HG02938 (cell line): Measurements from ENCODE around the gene SPDYE3.
A peak's percentile ranks its signal among the peaks of the same experiment; 100 is the strongest.
"Not testable (repeated sequence)": the region's sequence is repeated elsewhere in the genome, so short reads cannot be mapped to it uniquely, and the experiment has no call there.

ENCODE experiments used
- ATAC-seq: cut with Tn5 transposase; IDR thresholded peaks from one replicate; pipeline ENCODE4 v1.9.1; 2021; ENCODE audit warnings: mild to moderate bottlenecking, moderate library complexity; ENCODE audit not compliant: unreplicated experiment

The SPDYE3 gene

DNA sequence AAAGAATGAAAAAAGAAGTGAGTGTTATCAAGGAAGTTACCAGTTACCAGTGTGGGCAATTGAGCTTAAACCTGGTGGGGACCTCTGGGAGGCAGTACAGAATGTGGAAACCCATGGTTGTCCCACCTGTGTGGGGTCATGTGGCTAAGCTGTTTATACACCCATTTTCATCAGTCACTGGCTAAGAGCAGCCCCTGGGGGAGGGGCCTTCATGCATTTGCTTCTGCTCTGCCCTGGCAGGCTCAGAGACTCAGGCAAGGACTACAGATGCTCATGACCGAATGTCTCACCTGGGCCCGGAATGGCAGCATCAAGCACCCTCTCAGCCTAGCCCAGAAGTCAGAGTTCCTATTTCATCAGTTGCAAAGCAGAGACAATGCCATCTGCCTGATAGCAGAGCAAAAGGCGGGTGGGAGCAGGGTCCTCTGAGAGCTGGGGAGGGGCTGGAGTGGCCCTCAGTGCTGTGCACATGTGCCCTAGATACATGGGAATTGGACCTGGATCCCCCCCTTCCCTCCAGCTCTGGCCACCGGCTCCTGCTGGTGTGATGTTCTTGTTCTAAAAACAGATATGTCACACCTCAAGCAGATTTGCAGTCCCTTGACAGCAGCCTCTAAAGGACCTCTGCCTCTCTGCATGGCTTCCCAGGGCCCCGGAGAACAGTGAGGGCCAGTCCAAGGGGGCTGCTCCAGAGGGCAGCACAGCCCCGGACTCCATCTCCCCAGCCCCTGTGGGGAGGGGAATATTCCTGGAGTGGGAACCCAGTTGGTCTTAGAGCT is 20.1 kb upstream of the SPDYE3 start:
- ATAC-seq = not testable (repeated sequence)

DNA sequence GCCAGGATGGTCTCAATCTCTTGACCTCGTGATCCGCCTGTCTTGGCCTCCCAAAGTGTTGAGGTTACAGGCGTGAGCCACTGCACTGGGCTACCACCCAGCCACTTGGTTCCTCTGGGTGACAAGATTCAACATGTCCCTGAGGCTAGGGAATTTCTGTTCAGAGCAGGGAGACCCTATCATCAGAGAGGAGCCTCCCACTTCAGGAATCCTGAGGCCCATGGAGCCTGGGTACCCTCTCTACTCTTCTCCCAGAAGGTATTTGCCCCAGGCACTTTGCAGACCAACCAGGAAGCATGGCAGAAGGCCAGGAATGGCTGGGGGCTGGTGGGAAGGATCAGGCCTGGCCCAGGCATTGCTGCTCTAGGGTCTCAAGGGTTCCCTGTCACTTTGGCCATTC is 19.2 kb upstream of the SPDYE3 start:
- not testable (repeated sequence) for ATAC-seq

DNA sequence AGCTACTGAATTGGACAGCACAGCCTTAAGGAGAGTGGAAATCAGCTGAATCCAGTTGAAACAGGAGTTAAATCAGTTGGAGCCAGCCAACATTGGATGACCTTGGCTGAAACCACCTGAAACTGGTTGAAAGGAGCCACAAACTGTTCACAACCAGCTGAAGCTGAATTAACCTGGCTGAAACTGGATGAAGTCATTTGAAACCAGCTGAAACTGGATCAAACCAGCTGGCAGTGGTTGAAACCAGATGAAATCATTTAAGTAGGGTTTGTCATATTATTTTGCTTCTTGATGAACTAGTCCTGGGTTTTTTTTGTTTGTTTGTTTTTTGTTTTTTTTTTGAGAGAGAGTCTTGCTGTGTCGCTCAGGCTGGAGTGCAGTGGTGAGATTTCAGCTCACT is 15.3 kb upstream of the SPDYE3 start:
- not testable (repeated sequence) for ATAC-seq

DNA sequence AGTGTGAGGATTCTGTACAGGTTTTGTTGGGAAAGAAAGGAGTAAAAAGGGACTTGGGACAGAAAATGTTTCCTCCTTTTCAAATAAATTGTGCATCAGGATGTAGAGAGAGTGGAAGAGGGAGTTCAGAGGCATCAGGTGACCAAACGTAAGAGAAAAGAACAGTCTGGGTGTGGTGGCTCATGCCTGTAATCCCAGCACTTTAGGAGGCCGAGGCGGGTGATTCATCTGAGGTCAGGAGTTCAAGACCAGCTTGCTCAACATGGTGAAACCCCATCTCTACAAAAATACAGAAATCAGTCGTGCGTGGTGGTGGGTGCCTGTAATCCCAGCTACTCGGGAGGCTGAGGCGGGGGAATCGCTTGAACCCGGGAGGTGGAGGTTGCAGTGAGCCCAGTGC is 12.2 kb upstream of the SPDYE3 start:
- ATAC-seq = not testable (repeated sequence)

DNA sequence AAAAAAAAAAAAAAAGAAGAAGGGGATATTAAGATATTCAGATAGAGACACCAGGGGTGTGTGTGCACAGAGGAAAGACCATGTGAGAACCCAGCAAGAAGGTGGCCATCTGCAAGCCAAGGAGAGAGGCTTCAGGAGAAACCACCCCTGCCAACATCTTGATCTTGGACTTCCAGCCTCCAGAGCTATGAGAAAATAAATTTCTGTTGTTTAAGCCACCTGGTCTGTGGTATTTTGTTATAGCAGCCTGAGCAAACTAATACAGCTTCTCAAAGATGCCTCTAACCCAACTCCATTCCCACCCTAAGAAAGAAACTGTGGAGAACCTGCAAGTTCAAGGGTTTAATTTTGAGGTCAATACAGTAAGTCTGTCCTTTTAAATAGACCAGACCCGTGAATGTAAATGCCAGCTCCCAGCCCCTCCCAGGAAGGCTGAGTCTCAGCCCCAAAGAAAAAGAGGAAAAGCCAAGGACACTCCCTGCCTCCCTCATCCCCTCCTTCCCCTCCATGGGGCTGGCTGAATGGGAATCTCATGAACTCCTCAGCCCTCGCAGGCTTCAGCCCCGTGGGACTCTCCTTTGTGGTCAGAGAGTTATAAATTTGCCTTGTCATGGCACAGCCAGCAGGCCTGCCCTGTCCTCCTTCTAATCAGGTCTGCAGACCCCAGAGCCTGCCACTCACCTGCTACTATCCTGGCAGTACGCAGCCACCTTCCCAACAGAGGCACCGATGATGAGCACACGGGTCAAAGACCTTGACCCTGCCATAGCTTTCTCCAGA is 9.5 kb upstream of the SPDYE3 start:
- ATAC-seq = not testable (repeated sequence)

DNA sequence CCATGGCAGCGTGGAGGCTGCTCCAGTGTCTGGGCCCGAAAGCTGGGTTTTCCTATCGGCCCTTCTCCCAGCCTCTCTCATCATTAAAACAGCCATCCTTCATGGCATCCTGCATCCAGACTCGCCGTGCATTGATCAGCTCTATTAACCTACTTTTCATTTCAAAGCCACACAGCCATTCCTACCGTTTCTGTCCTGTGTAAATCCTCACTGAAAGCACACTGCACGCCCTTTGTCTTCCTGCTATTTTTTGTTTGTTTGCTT is 8.9 kb upstream of the SPDYE3 start:
- not testable (repeated sequence) for ATAC-seq

DNA sequence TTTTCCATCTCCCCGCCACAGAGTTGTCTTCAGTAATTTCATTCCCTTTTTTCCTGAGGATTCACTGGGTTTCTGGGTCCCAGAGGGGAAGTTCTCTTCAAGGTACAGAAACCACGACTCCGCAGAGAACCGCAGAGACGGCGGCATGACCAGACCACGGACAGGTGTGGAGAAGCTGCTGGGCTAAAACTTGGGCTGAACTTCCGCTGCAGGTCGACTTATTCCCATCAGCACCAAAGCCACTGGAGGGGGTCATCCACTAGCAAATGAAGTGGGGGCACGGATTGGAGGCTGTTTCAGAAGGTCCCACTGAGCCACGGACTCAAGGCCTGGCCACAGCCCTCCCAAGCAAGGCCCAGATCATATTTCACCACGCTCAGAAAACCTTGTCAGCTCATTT is 3.0 kb upstream of the SPDYE3 start:
- not testable (repeated sequence) for ATAC-seq

DNA sequence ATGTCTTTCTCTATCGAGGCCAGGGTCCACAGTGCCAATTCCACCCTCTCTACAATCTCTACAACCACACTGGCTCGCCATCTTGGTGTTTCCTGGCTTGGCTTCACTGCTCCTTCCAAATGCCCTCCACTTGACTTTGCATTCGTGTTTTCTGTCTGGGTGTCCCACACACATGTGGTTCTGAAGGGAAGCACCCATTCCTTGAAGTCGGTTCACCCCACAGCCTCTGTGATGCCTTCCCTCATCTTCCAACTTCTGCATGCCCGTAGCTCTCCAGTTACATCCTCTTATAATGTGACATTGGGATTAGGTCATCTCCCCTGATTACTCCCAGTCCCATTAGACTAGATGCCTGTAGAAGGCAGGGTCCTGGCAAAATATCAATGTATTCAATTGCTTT is 10.8 kb downstream of the SPDYE3 start:
- ATAC-seq = not testable (repeated sequence)

DNA sequence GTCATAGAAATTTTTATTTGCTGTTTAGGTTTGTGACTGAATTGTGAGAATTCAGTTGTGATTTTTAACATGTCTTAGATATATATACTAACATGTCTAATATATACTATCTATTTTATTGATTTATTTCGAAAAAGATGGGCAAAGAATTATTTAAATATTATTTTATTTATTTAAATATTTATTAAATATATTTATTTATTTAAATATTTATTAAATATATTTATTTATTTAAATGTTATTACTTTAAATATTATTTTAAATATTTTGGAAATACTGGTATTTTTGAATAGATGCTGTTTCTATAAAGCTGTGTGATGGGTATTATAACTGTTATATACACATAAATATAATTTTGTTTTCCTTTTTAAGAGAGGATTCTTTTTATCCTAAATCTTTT is 14.1 kb downstream of the SPDYE3 start:
- ATAC-seq = not testable (repeated sequence)

DNA sequence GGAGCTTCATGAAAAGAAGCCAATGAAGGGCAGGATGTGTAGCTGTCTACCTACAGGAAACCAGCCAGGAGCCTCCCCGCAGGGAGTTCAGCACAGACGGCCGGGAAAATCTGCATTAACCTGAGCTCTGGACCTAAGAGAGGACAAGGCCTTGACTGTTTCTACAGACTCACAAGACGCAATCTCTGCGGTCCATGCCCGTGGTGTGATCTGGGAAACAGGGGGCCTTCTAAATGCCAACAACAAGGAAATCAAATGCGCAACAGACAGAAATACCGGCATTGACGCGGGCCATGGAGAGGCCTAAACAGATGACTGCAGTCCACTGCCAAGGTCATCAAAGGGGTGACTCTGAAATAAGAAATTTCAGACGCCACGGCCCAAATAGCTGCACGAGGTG is 16.7 kb downstream of the SPDYE3 start:
- ATAC-seq = not testable (repeated sequence)

DNA sequence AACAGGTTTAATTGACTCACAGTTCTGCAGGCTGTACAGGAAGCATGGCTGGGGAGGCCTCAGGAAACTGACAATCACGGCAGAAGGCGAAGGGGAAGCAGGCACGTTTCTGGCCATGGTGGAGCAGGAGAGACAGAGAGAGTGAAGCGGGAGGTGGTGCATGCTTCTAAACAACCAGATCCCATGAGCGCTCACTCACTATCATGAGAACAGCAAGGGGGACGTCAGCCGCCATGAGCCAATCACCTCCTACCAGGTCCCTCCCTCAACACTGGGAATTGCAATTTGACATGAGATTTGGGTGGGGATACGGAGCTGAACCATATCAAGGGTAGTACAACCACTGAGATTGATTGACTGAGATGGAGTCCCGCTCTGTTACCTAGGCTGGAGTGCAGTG is 18.2 kb downstream of the SPDYE3 start:
- ATAC-seq = not testable (repeated sequence)

DNA sequence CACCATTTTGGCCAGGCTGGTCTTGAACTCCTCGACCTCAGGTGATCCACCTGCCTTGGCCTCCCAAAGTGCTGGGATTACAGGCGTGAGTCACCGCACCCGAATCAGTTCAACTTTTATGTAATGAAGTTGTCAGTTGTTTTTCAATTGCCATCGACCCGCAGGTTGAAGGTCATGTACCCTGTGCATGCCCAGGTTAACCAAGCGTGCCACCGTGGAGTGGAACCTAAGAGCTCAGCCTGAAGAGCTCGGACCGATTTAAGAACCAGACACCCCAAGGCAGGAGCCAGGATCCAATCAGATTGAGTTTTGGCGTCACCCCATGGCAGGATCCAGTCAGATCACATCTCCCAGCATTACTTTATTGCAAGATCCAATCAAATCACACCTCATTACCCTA is 19.4 kb downstream of the SPDYE3 start:
- ATAC-seq = not testable (repeated sequence)

DNA sequence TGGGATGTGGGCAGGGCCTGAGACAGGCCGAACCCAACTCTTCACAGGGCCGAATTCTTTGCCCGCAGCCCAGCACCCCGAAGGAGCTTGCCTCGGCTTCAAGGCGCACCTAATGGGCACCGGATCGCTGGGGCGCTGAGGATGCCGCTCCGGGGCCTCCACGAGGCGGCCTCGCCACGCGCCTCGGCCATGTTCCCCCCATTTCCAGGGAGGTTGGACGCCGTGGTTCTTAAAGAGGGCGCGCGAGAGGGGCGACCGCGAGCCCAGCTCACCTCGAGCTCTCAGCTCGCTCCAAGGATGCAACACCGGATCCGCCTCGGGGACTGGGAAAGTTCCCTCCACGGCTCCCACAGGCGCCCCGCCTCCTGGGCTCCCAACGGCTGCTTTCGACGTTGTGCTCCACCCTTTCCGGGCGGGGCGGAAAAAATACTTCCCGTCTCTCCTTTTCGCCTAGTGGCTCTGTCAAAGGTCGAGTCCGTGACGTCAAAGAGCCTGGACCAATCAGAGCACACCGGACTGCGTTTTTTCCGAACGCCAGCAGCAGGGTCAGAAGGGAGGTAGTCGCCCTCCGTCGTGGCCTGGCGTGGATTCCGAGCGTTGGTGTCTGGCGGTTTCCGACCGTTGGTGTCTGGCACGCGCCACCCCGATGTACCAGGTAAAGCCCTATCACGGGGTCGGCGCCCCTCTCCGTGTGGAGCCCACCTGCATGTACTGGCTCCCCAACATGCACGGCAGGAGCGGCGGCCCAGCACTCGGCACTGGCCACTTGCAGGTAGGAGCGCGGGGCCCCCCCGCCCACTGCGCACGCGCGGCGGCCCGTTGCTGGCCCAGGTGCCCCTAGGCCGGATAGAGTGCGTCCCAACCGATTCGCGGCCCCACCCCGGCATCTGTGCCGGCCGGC is 28.3 kb downstream of the SPDYE3 start:
- peak; percentile 97 for ATAC-seq

DNA sequence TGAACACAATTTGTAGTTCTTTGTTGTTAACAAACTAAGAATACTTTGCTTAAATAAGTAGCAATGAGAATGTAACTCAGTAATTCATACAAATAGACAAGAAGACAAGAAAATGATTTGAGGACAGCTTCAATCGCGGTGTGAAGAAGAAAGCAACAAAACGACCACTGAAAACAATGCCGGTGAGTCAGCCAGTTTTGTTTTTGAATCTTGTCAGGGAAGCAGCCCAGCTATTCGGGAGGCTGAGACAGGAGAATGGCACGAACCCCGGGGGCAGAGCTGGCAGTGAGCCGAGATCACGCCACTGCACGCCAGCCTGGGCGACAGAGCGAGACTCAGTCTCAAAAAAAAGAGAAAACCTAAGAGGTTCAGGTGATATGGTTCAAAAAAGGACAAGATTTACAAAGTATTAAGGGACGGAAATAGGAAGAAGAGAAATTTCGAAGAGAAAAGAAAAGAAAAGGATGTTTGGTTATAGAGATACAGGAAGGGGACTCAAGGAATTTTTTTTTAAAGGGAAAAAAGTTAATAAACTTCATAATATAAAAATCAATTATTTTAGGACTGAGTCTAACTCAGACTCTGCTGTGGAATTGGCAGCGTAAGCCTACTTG is 30.7 kb downstream of the SPDYE3 start:
- not testable (repeated sequence) for ATAC-seq

DNA sequence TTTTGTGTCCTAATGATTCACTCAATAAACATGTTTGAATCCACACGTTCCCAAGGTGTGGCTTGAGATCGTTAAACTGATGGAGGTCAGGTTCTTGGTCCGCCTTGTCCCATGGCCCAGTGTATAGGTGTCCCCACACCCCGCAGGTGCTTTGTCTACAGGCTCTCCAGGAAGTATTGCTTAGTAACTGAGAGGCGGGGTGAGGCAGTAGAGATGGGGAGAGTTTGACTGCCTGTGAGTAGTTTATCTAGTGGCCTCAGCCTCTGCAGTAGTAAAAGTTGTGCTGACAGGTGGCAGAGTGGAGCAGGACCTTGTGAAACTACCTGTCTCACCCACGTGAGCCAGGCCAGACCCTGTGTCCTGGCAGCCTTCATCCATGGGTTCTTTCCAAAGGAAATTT is 33.8 kb downstream of the SPDYE3 start:
- not testable (repeated sequence) for ATAC-seq

DNA sequence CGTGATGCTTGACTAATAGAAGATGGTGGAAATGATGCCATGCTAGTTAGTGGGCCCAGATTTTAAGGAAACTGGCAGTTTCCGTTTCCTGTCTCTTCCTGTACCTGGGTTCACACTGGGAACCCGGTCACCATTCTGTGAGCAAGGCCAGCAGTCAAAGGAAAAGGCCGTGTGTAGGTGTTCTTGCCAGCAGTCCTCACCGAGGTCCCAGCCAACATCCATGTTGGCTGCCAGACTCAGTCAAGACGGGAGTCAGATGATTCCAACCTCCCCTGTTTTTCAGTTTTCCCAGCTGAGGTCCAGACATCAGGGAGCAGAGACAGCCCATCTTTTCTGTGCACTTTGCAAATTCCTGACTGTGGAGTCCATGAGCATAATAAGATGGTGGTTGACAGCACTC is 35.3 kb downstream of the SPDYE3 start:
- no peak for ATAC-seq

DNA sequence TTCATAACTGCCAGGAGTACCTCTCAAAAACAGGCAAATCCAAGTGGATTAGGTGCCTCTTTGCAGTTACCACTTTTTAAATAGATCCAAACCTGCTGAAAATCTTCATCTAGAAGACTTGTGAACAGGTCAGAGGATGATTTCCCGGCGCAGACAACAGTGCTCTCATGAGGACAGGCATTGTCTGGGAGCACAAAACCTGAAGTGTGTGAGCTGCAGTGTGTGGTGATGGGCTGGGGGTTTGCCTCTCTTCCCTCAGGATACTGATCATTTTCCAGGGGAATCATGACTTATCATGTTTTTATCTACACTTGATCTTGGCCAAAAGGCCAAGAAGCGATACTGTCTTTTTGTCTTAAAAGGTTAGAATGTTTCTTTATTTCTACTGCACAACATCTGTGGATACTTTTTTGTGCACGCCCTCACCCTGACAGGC is 36.6 kb downstream of the SPDYE3 start:
- ATAC-seq = not testable (repeated sequence)

DNA sequence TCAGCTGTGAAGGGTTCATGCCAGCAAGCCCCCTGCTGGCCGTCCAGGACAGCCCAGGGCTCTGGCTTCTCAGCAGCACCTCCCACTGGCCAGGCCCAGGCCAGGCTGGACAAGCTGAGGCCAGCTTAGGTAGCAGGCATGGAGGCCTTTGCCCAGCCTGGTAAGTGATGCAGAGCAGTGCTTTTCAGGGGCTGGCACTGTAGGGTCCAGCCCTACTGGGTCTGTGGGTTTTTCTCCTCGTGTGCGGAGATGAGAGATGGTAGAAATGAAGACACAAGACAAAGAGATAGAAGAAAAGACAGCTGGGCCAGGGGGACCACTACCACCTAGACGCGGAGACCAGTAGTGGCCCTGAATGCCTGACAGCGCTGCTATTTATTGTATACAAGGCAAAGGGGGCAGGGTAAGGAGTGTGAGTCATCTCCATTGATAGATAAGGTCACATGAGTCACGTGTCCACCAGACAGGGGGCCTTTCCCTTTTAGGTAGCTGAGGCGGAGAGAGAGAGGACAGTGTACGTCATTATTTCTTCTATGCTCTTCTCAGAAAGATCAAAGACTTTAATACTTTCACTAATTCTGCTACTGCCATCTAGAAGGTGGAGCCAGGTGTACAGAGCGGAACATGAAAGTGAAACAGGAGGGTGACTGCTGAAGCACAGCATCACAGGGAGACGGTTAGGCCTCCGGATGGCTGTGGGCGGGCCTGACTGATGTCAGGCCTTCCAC is 37.2 kb downstream of the SPDYE3 start:
- peak; percentile 58 for ATAC-seq

DNA sequence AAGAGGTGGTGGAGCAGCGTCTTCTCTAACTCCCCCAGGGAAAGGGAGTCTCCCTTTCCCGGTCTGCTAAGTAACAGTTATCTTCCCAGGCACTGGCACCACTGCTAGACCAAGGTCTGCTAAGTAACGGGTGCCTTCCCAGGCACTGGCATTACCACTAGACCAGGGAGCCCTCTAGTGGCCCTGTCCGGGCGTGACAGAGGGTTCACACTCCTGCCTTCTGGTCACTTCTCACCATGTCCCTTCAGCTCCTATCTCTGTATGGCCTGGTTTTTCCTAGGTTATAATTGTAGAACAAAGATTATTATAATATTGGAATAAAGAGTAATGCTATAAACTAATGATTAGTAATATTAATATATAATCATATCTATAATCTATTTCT is 37.8 kb downstream of the SPDYE3 start:
- ATAC-seq = peak; percentile 30

DNA sequence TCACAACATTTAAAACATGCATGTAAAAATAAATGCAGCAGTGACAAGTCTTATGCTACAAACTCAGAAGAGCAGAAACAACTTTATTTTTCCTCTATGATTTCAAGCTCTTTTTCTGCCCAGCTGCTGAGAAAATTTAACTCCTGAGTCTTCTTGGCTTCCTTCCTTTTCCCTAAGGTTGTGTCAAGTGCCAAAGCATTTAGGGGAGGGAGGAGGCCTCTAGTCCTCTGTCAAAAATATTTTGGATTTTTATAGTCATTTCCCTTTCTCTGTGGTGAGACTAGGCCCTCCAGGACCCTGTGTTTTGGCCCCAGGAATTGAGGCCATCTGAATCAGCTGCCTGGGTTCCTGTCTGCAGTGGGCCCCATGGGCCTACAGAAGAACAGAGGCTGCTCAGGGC is 39.4 kb downstream of the SPDYE3 start:
- no peak for ATAC-seq
